Urinary bladder (tissue), 4 donors: ENCODE measurements around the gene LTB4R. TPM values are rescaled to one million over a fixed set of nuclear protein-coding genes. Genes with fewer than 3 reads are reported as not detected.

Source experiments
- DNase-seq: peaks from one replicate; pipeline ENCODE4 v3.0.0-alpha.2; 2015; ENCODE audit errors: extremely low spot score
- H3K27ac ChIP-seq: one replicate; pipeline ENCODE4 v1.5.1; 2013; ENCODE audit warnings: low read depth, mild to moderate bottlenecking, moderate library complexity
- H3K36me3 ChIP-seq: one replicate; pipeline ENCODE4 v1.6.1; 2013; ENCODE audit warnings: mild to moderate bottlenecking, moderate library complexity; ENCODE audit not compliant: insufficient read depth
- H3K4me1 ChIP-seq: one replicate; pipeline ENCODE4 v1.6.1; 2013; ENCODE audit warnings: mild to moderate bottlenecking, moderate library complexity; ENCODE audit not compliant: insufficient read depth
- H3K4me3 ChIP-seq: one replicate; pipeline ENCODE4 v1.5.1; 2013; ENCODE audit warnings: low read depth, low read length
- WGBS: extraction: QIAGEN DNeasy Blood & Tissue Kit; methylation state at CpG from one replicate; pipeline ENCODE4 v1.1.7; 2013; 5-methylcytosine and 5-hydroxymethylcytosine counted together
- polyA plus RNA-seq: library from polyadenylated mRNA; stranded (reverse); fragments of 200-250 nt; gene quantifications from one replicate; pipeline ENCODE4 v1.2.3, GENCODE V29; 2013
- small RNA-seq: library from RNA; depleted of rRNA; stranded (forward); fragments of <200 nt; gene quantifications from one replicate; pipeline ENCODE3, GENCODE V24; 2014
- total RNA-seq: library from RNA; depleted of rRNA; stranded (reverse); fragments of >200 nt; gene quantifications from one replicate; pipeline ENCODE4 v1.2.3, GENCODE V29; 2014
- donor health status: healthy with polysubstance abuse.
- donor health status: healthy.

LTB4R gene
- total and polyA plus RNA-seq, 2 donors: 2.3 to 6.0 TPM

DNA sequence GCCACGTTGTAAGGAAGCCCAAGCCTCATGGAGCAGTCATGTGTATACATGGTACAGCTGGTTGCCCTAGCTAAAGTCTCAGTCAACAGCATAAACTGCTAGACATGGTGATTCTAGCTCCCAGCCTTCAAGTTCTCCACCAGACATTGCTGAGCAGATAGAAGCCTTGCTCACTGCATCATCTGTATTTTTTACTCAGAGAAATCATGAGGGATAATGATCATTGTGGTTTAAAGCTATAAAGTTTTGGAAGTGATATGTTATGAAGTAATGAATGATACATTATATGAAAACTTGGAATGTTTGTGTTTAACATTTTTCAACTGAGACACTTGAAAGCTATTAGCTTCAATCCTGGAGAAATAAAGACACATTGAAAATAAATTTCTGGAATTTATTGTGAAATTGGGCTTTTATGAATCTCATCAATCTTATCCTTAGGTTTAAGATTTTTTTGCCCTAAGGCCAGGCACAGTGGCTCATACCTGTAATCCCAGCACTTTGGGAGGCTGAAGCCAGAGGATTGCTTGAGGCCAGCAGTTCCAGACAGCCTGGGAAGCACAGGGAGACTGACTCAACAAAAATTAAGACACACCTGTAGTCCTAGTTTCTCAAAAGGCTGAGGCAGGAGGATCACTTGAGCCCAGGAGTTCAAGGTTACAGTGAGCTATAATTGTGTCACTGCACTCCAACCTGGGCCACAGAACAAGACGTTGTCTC, 51.1 kb downstream of the LTB4R start:
- Histone ChIP-seq H3K4me3 (no peak overlapping the region), H3K36me3 (no peaks in the 10 kb centered on the region), H3K4me1 (no peaks in the 10 kb centered on the region), H3K27ac (no peak overlapping the region)
- DNase-seq: no peak
- 39% methylated on average over 2 of the region's 2 CpGs for WGBS

DNA sequence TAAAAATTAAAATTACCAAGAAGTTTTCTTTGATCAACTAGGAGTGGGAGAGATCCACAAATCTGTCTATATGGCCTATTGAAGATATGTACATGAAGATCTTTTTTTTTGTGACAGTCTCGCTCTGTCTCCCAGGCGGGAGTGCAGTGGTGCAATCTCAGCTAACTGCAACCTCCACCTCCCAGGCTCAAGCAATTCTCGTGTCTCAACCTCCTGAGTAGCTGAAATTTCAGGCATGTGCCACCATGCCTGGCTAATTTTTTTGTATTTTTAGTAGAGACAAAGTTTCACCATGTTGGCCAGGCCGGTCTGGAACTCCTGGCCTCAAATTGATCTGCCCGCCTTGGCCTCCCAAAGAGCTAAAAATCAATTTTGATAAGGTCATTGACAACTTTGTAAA, 52.1 kb downstream of the LTB4R start:
- Histone ChIP-seq H3K36me3 (no peaks in the 10 kb centered on the region), H3K27ac (no peak overlapping the region), H3K4me1 (no peaks in the 10 kb centered on the region), H3K4me3 (no peak overlapping the region)
- DNase-seq: no peak
- 89% methylated on average over 5 of the region's 5 CpGs for WGBS

DNA sequence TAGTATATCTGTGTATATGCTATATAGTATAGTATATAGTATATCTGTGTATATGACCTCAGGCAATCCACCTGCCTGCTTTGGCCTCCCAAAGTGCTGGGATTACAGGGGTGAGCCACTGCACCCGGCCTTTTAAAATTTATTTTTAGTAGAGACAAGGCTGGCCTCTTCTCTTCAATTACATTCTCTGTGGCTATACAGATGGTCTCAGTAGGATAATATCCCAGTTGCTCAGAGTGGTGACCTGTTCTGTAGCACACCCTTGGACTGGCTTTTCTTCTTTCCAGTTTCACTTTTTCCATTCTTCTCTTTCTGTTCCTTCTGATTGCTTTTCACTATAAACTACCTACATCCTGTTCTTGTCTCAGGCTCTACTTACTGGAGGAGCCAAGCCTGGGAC, 53.5 kb downstream of the LTB4R start:
- Histone ChIP-seq H3K27ac (no peak overlapping the region), H3K4me3 (no peak overlapping the region), H3K36me3 (no peaks in the 10 kb centered on the region), H3K4me1 (no peaks in the 10 kb centered on the region)
- WGBS: 52% methylated on average over 1 of the region's 1 CpG
- DNase-seq: no peak

DNA sequence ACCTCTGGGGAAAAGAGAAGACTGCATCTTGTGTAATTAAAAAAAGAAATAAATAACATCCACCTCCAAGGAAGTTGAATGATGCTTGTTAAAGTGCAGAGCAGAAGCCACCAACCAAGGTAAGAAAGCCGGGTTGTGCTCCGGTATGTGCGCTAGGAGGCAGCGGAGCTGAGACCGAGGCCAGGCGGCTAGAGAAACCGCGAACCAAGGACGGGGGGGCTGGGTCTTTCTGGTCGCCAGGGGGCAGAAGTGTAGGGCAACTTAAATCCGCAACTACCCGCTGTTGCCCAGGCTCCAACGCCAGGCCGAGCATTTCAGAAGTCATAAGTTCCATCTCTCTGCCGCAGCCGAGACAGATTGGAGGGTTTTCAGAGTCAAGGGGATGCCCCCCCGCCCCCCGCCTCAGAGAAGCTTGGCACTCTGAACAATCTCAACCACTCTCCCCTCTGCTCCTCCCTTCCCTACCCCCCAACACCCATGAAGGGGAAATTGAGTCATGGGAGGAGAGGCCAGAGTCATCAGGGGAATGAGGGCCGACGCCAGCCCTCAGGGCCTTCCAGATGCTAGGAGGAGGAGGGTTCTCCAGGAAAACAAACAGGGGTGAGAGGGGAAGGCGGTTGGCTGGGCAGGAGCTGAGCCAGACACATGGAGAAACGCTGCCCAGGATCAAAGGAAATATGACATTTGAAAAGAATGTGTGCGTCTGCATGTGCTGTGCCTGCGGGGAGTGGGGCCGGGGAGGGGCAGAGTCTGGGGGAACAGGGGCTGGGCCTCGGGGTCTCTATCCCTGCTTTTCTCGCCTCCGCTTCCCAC, 54.5 kb downstream of the LTB4R start:
- no peaks in the 10 kb centered on the region for H3K4me1 ChIP-seq

DNA sequence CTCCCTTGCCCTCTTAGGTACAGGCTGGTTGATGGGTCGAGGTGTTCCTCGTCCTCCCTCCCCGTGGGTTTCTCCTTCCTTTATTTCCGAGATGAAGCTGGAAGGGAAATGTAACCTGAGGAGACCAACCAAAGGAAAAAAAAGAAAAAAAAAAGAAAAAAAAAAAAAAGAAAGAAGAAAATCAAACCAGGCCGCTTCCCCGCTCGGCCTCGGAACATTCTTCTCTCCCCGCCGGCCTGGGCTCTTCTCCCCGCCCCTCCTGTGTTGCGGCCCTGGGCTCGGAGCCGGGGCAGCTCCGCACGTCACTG, 55.1 kb downstream of the LTB4R start:
- DNase-seq: no peak
- H3K27ac ChIP-seq: peak overlapping the region; percentile 81
- H3K4me3 ChIP-seq: peak overlapping the region; percentile 23
- no peaks in the 10 kb centered on the region for H3K4me1 ChIP-seq
- H3K36me3 ChIP-seq: no peaks in the 10 kb centered on the region
- WGBS: 2% methylated on average over 16 of the region's 16 CpGs

More for the DNA sequence above, 54.5 kb downstream of the LTB4R start:
- no peaks in the 10 kb centered on the region for H3K36me3 ChIP-seq
- 4% methylated on average over 28 of the region's 28 CpGs for WGBS
- peak overlapping the region; percentile 81 for H3K27ac ChIP-seq
- peak; percentile 81 for DNase-seq
- peak overlapping the region; percentile 23 for H3K4me3 ChIP-seq

DNA sequence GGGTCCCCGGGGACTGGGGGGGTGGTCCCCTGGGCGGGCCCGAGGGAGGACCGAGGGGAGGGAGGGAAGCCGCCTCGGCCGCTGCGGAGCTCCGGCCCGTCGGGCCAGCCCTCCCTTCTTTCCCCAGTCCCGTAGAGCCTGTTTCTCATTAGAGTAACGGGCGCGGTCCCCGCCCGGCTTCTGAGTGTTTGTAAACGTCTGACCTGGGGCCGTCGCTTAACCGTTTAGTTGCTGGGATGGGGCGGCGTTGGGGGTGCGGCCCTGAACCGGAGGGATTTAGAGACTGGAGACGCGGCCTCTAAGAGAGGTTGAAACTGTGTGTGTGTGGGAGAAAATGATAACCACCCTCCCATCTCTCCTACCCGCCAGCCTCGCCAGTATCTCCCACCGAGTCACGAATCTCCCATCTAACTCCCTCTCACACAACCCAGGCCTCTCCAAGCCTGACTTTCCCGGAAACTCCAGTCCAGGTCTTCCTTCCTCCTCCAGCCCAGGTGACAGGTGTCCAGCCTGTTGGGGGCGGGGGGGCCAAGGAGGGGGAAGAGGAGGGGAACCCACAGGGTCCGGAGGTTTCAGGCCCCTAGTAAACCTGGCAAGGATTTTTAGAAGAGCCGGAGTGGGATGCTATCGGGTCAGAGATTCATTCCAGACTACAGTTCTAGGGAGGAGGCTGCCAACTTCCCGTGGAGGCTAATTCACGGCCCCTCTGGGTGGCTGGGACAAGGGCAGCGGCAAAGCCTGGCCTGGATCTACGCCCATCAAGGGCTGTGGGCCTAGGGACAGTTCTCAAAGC, 55.6 kb downstream of the LTB4R start:
- peak; percentile 93 for DNase-seq
- Histone ChIP-seq H3K4me1 (no peaks in the 10 kb centered on the region), H3K36me3 (no peaks in the 10 kb centered on the region), H3K4me3 (peak overlapping the region; percentile 23), H3K27ac (peak overlapping the region; percentile 73)
- WGBS: under 1% methylated on average over 40 of the region's 40 CpGs

Small RNA genes lying within 50 kb of the gene (small RNA-seq; reads per million reads assigned to genes)
- not detected for gene RF00026

Other genes with a start within 250 kb of the LTB4R start
Only the 30 nearest of the 33 such genes appear.
- gene DCAF11, start 196.7 kb upstream of the LTB4R start, total RNA-seq: 34.0 TPM
- 52.5 TPM for gene DCAF11, start 196.7 kb upstream of the LTB4R start, polyA plus RNA-seq
- gene NRL, start 196.6 kb upstream of the LTB4R start, total RNA-seq: 0.85 TPM
- 2.9 TPM for gene NRL, start 196.6 kb upstream of the LTB4R start, polyA plus RNA-seq
- gene FITM1, start 180.8 kb upstream of the LTB4R start, total RNA-seq: 4.2 TPM
- gene FITM1, start 180.8 kb upstream of the LTB4R start, polyA plus RNA-seq: 0.81 TPM
- 78.0 TPM for gene PSME1, start 175.3 kb upstream of the LTB4R start, total RNA-seq
- gene PSME1, start 175.3 kb upstream of the LTB4R start, polyA plus RNA-seq: 214 TPM
- 5.0 TPM for gene EMC9, start 169.9 kb upstream of the LTB4R start, total RNA-seq
- 24.4 TPM for gene EMC9, start 169.9 kb upstream of the LTB4R start, polyA plus RNA-seq
- 67.9 TPM for gene PSME2, start 164.9 kb upstream of the LTB4R start, total RNA-seq
- gene PSME2, start 164.9 kb upstream of the LTB4R start, polyA plus RNA-seq: 97.7 TPM
- gene RNF31, start 164.0 kb upstream of the LTB4R start, total RNA-seq: 30.8 TPM
- 45.8 TPM for gene RNF31, start 164.0 kb upstream of the LTB4R start, polyA plus RNA-seq
- gene IRF9, start 150.2 kb upstream of the LTB4R start, total RNA-seq: 56.8 TPM
- 106 TPM for gene IRF9, start 150.2 kb upstream of the LTB4R start, polyA plus RNA-seq
- gene REC8, start 139.4 kb upstream of the LTB4R start, total RNA-seq: 5.8 TPM
- gene REC8, start 139.4 kb upstream of the LTB4R start, polyA plus RNA-seq: 8.5 TPM
- 9.8 TPM for gene IPO4, start 122.7 kb upstream of the LTB4R start, total RNA-seq
- gene IPO4, start 122.7 kb upstream of the LTB4R start, polyA plus RNA-seq: 24.3 TPM
- gene TM9SF1, start 116.1 kb upstream of the LTB4R start, total RNA-seq: 30.4 TPM
- gene TM9SF1, start 116.1 kb upstream of the LTB4R start, polyA plus RNA-seq: 48.1 TPM
- gene TSSK4, start 105.8 kb upstream of the LTB4R start, total RNA-seq: 0.26 TPM
- gene TSSK4, start 105.8 kb upstream of the LTB4R start, polyA plus RNA-seq: 0.11 TPM
- 22.5 TPM for gene CHMP4A, start 98.0 kb upstream of the LTB4R start, total RNA-seq
- 111 TPM for gene CHMP4A, start 98.0 kb upstream of the LTB4R start, polyA plus RNA-seq
- gene MDP1, start 95.4 kb upstream of the LTB4R start, total RNA-seq: 15.1 TPM
- gene MDP1, start 95.4 kb upstream of the LTB4R start, polyA plus RNA-seq: 29.1 TPM
- 73.8 TPM for gene NEDD8, start 79.1 kb upstream of the LTB4R start, total RNA-seq
- gene NEDD8, start 79.1 kb upstream of the LTB4R start, polyA plus RNA-seq: 220 TPM
- gene GMPR2, start 78.6 kb upstream of the LTB4R start, total RNA-seq: 44.9 TPM
- 63.1 TPM for gene GMPR2, start 78.6 kb upstream of the LTB4R start, polyA plus RNA-seq
- gene TINF2, start 68.9 kb upstream of the LTB4R start, total RNA-seq: 35.1 TPM
- gene TINF2, start 68.9 kb upstream of the LTB4R start, polyA plus RNA-seq: 68.7 TPM
- 1.2 TPM for gene TGM1, start 48.3 kb upstream of the LTB4R start, total RNA-seq
- 0.65 TPM for gene TGM1, start 48.3 kb upstream of the LTB4R start, polyA plus RNA-seq
- 9.5 TPM for gene RABGGTA, start 39.9 kb upstream of the LTB4R start, total RNA-seq
- gene RABGGTA, start 39.9 kb upstream of the LTB4R start, polyA plus RNA-seq: 23.4 TPM
- gene DHRS1, start 11.7 kb upstream of the LTB4R start, total RNA-seq: 10.4 TPM
- 33.4 TPM for gene DHRS1, start 11.7 kb upstream of the LTB4R start, polyA plus RNA-seq
- 12.8 TPM for gene NOP9, start 11.7 kb upstream of the LTB4R start, total RNA-seq
- 18.0 TPM for gene NOP9, start 11.7 kb upstream of the LTB4R start, polyA plus RNA-seq
- 7.3 TPM for gene CIDEB, start 3.5 kb upstream of the LTB4R start, total RNA-seq
- gene CIDEB, start 3.5 kb upstream of the LTB4R start, polyA plus RNA-seq: 12.8 TPM
- gene LTB4R2, start 1.4 kb upstream of the LTB4R start, total RNA-seq: 4.0 TPM
- gene LTB4R2, start 1.4 kb upstream of the LTB4R start, polyA plus RNA-seq: 2.8 TPM
- 12.6 TPM for gene ADCY4, start 23.6 kb downstream of the LTB4R start, total RNA-seq
- gene ADCY4, start 23.6 kb downstream of the LTB4R start, polyA plus RNA-seq: 28.7 TPM
- gene RIPK3, start 28.5 kb downstream of the LTB4R start, total RNA-seq: 4.4 TPM
- 7.8 TPM for gene RIPK3, start 28.5 kb downstream of the LTB4R start, polyA plus RNA-seq
- gene NFATC4, start 56.7 kb downstream of the LTB4R start, total RNA-seq: 41.8 TPM
- 136 TPM for gene NFATC4, start 56.7 kb downstream of the LTB4R start, polyA plus RNA-seq
- 35.4 TPM for gene NYNRIN, start 87.5 kb downstream of the LTB4R start, total RNA-seq
- gene NYNRIN, start 87.5 kb downstream of the LTB4R start, polyA plus RNA-seq: 13.5 TPM
- gene CBLN3, start 118.2 kb downstream of the LTB4R start, total RNA-seq: 1.8 TPM
- 5.9 TPM for gene CBLN3, start 118.2 kb downstream of the LTB4R start, polyA plus RNA-seq
- 51.4 TPM for gene KHNYN, start 118.5 kb downstream of the LTB4R start, total RNA-seq
- gene KHNYN, start 118.5 kb downstream of the LTB4R start, polyA plus RNA-seq: 37.5 TPM
- 12.3 TPM for gene SDR39U1, start 131.3 kb downstream of the LTB4R start, total RNA-seq
- gene SDR39U1, start 131.3 kb downstream of the LTB4R start, polyA plus RNA-seq: 70.9 TPM